ENCODE results near the gene CRYBB1. TPM values are rescaled to one million over a fixed set of nuclear protein-coding genes. Genes with fewer than 3 reads are reported as not detected.
A peak's percentile ranks its signal among the peaks of the same experiment; 100 is the strongest.

CRYBB1 gene
- total and polyA plus RNA-seq, 2 experiments from 2014 or later = 1.6 to 3.7 TPM

GRCh38 chr22:26558248-26558895, 59.5 kb downstream of the CRYBB1 start:
- no peaks in the 10 kb centered on the region for H3K9me3 Mint-ChIP-seq
- TF ChIP-seq ETS1 (IDR thresholded peaks at IDR 0.05) (no peak), STAT1 (IDR thresholded peaks at IDR 0.05; ENCODE audit: unreplicated experiment) (no peak), CREB1 (CRISPR knock-in tag; IDR thresholded peaks at IDR 0.05; ENCODE audit: low read depth) (no peak), POLR2AphosphoS5 (IDR thresholded peaks at IDR 0.05; ENCODE audit: low read depth) (no peak), REST (IDR thresholded peaks at IDR 0.05; ENCODE audit: unreplicated experiment) (no peak), EZH2phosphoT487 (IDR thresholded peaks at IDR 0.05; ENCODE audit: unreplicated experiment) (no peak), ZNF462 (CRISPR knock-in tag; IDR thresholded peaks at IDR 0.05) (no peak), EZH2 (IDR thresholded peaks at IDR 0.05; ENCODE audit: low read depth, unreplicated experiment) (no peak), NANOG (IDR thresholded peaks at IDR 0.05; ENCODE audit: borderline replicate concordance) (no peak), JUNB (IDR thresholded peaks at IDR 0.05; ENCODE audit: unreplicated experiment) (no peak), ZNF114 (CRISPR knock-in tag; IDR thresholded peaks at IDR 0.05) (no peak), ZNF331 (CRISPR knock-in tag; IDR thresholded peaks at IDR 0.05; ENCODE audit: low read depth) (no peak), CTCF (conservative IDR thresholded peaks at IDR 0.05; ENCODE audit: low read depth in 2 of 2) (no peak)
- no peak overlapping the region for H3K4me3 Mint-ChIP-seq
- Histone ChIP-seq H3K4me2 (no peak overlapping the region), H3K4me3 (no peak overlapping the region), H3F3A (replicated peaks; ENCODE audit: low read depth) (peaks cover 53% of the 10 kb centered on the region), H4K20me1 (replicated peaks; ENCODE audit: insufficient read depth) (peaks cover 24% of the 10 kb centered on the region), H3K4me1 (ENCODE audit: insufficient read depth) (peaks cover 63% of the 10 kb centered on the region), H2AFZ (no peak overlapping the region), H3K36me3 (ENCODE audit: insufficient read depth) (no peaks in the 10 kb centered on the region), H3K27me3 (ENCODE audit: insufficient read depth) (no peaks in the 10 kb centered on the region), H3K79me2 (replicated peaks; ENCODE audit: insufficient read depth) (peaks cover 89% of the 10 kb centered on the region), H3K27ac (ENCODE audit: low read depth) (peak overlapping the region; percentile 12), H3K9me2 (ENCODE audit: insufficient read depth) (no peaks in the 10 kb centered on the region)
- DNase-seq (ENCODE audit: low spot score) = no peak
- H3K27me3 Mint-ChIP-seq (ENCODE audit: insufficient read depth, low read depth, poor library complexity) = peaks cover 12% of the 10 kb centered on the region
- peak overlapping the region; percentile 90 for H3K27ac Mint-ChIP-seq
- H3K4me1 Mint-ChIP-seq = peaks cover 76% of the 10 kb centered on the region
- peaks cover 9% of the 10 kb centered on the region; the same call in 2 of the 3 replicates for H3K36me3 Mint-ChIP-seq (ENCODE audit: low read depth)
- no peak for ATAC-seq
